ENCODE measurements around the gene LILRA2.

- TF ChIP-seq GATA3 (IDR thresholded peaks at IDR 0.05; ENCODE audit: low read depth, low read length) = no peak
- TF ChIP-seq GATA2 (IDR thresholded peaks at IDR 0.05; ENCODE audit: low read depth, low read length) = no peak
Observed at GRCh38 chr19:54608792-54609191, 35.2 kb downstream of the LILRA2 start.

Measured in SH-SY5Y (cell line).